Mesendoderm (in vitro differentiated cells): ENCODE results near the gene SLC29A2.

Experiments used
- DNase-seq: peaks from one replicate; pipeline ENCODE4 v3.0.0; 2013
- H2AK5ac ChIP-seq: 2 replicates; pipeline ENCODE4 v1.6.1; 2013; ENCODE audit warnings: low read length, inconsistent platforms
- H2BK120ac ChIP-seq: 2 replicates; pipeline ENCODE4 v1.6.1; 2013; ENCODE audit warnings: low read depth, mild to moderate bottlenecking, low read length, moderate library complexity, mixed read lengths
- H2BK15ac ChIP-seq: replicated peaks from 2 replicates; pipeline ENCODE4 v1.6.1; 2013; ENCODE audit warnings: low read depth, mild to moderate bottlenecking, moderate library complexity
- H2BK5ac ChIP-seq: 2 replicates; pipeline ENCODE4 v1.6.1; 2013; ENCODE audit warnings: low read length, inconsistent platforms
- H3K18ac ChIP-seq: 2 replicates; pipeline ENCODE4 v1.6.1; 2013; ENCODE audit warnings: mild to moderate bottlenecking, low read length, mixed read lengths
- H3K23ac ChIP-seq: one replicate; pipeline ENCODE4 v1.6.1; 2013; ENCODE audit warnings: low read length
- H3K27ac ChIP-seq: 2 replicates; pipeline ENCODE4 v1.5.1; 2013; ENCODE audit warnings: low read depth, mild to moderate bottlenecking, inconsistent platforms, low read length, moderate library complexity
- H3K27me3 ChIP-seq: 2 replicates; pipeline ENCODE4 v1.6.1; 2013; ENCODE audit warnings: low read length, control low read depth, mild to moderate bottlenecking, inconsistent platforms; ENCODE audit not compliant: insufficient read depth, poor library complexity
- H3K36me3 ChIP-seq: 2 replicates; pipeline ENCODE4 v1.6.1; 2013; ENCODE audit warnings: low read length, inconsistent platforms; ENCODE audit not compliant: control insufficient read depth, insufficient read depth
- H3K4ac ChIP-seq: one replicate; pipeline ENCODE4 v1.6.1; 2013; ENCODE audit warnings: low read depth, mild to moderate bottlenecking, low read length, moderate library complexity
- H3K4me1 ChIP-seq: 2 replicates; pipeline ENCODE4 v1.6.1; 2013; ENCODE audit warnings: low read depth, low read length, inconsistent platforms; ENCODE audit not compliant: control insufficient read depth
- H3K4me2 ChIP-seq: 2 replicates; pipeline ENCODE4 v1.6.1; 2013; ENCODE audit warnings: low read length
- H3K4me3 ChIP-seq: 2 replicates; pipeline ENCODE4 v1.5.1; 2013; ENCODE audit warnings: mild to moderate bottlenecking, low read length
- H3K56ac ChIP-seq: one replicate; pipeline ENCODE4 v1.6.1; 2013; ENCODE audit warnings: low read length
- H3K79me1 ChIP-seq: 2 replicates; pipeline ENCODE4 v1.6.1; 2013; ENCODE audit warnings: low read length, inconsistent platforms
- H3K79me2 ChIP-seq: 2 replicates; pipeline ENCODE4 v1.6.1; 2013; ENCODE audit warnings: mild to moderate bottlenecking, low read length; ENCODE audit not compliant: control insufficient read depth, insufficient read depth
- H3K9ac ChIP-seq: 2 replicates; pipeline ENCODE4 v1.6.1; 2013; ENCODE audit warnings: low read length, inconsistent platforms
- H4K5ac ChIP-seq: one replicate; pipeline ENCODE4 v1.6.1; 2013; ENCODE audit warnings: low read length
- H4K8ac ChIP-seq: one replicate; pipeline ENCODE4 v1.6.1; 2013; ENCODE audit warnings: low read depth, mild to moderate bottlenecking, control low read depth, low read length, moderate library complexity
- WGBS: extraction: QIAGEN DNeasy Blood & Tissue Kit; methylation state at CpG from one replicate; pipeline ENCODE4 v1.1.7; 2013; ENCODE audit warnings: low lambda C conversion rate, missing lambda C conversion rate; ENCODE audit not compliant: insufficient coverage; ENCODE audit errors: extremely low coverage; 5-methylcytosine and 5-hydroxymethylcytosine counted together

The SLC29A2 gene

DNA sequence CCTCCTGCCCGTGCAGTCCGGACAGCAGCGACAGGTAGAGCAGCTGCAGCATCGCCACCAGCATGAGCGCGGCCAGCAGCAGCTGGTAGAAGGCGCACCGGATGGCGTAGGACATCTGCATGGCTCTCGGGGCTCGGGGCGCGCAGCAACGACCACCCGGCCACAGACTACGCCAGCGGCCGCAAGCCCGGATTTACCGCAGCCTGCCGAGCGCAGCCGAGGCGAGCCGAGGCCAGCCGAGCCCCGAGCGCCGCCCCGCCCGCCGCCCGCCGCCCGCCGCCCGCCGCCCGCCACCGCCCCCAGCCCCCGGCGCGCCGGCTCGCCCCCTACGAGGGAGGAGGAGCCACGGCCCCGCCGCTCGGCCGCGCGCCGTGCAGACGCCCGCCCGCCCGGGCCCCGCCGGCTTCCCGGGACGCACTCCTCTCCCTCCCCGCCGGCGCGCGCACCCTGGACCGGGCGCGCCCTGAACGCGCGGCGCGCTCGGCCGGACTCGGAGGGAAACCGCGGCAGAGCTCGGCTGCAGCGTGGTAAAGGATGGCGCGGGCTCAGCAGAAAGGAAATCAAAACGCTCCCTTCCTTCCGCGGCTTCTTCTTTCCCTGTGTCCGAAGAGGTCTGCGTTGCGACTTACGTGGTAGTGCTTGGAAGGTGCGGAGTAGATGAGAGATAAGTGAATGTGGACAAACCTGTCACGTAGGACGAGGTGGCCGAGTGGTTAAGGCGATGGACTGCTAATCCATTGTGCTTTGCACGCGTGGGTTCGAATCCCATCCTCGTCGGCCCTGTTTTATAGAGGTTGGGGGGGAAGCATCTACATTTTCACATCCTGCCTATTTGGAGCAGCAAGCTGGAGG lies 23.9 kb downstream of the SLC29A2 start, which contains the start of gene B4GAT1:
B4GAT1 (minus strand) TSS at position 205 of the 852 bp plus-strand sequence; CDS start at position 121, 84 bp downstream.
- Histone ChIP-seq H4K5ac (peak within 1 kb of the TSS; percentile 81), H3K27ac (peak within 1 kb of the TSS; percentile 70), H3K36me3 (no peaks in the 10 kb centered on the region), H2BK5ac (peak within 1 kb of the TSS; percentile 59), H3K56ac (peak within 1 kb of the TSS; percentile 100), H3K79me2 (peaks cover 14% of the 10 kb centered on the region), H3K4me2 (peak within 1 kb of the TSS; percentile 87), H3K27me3 (no peaks in the 10 kb centered on the region), H3K23ac (peak within 1 kb of the TSS; percentile 97), H3K18ac (peak within 1 kb of the TSS; percentile 33), H3K79me1 (peaks cover 18% of the 10 kb centered on the region), H2AK5ac (no peak within 1 kb of the TSS), H2BK120ac (no peak within 1 kb of the TSS), H4K8ac (no peak within 1 kb of the TSS), H3K4me1 (no peaks in the 10 kb centered on the region), H3K4me3 (peak within 1 kb of the TSS; percentile 89), H3K9ac (peak within 1 kb of the TSS; percentile 98), H2BK15ac (no peak within 1 kb of the TSS), H3K4ac (no peak within 1 kb of the TSS)
- peak; percentile 93 for DNase-seq
- WGBS: no CpG with 5 or more reads among the region's 101 CpGs

DNA sequence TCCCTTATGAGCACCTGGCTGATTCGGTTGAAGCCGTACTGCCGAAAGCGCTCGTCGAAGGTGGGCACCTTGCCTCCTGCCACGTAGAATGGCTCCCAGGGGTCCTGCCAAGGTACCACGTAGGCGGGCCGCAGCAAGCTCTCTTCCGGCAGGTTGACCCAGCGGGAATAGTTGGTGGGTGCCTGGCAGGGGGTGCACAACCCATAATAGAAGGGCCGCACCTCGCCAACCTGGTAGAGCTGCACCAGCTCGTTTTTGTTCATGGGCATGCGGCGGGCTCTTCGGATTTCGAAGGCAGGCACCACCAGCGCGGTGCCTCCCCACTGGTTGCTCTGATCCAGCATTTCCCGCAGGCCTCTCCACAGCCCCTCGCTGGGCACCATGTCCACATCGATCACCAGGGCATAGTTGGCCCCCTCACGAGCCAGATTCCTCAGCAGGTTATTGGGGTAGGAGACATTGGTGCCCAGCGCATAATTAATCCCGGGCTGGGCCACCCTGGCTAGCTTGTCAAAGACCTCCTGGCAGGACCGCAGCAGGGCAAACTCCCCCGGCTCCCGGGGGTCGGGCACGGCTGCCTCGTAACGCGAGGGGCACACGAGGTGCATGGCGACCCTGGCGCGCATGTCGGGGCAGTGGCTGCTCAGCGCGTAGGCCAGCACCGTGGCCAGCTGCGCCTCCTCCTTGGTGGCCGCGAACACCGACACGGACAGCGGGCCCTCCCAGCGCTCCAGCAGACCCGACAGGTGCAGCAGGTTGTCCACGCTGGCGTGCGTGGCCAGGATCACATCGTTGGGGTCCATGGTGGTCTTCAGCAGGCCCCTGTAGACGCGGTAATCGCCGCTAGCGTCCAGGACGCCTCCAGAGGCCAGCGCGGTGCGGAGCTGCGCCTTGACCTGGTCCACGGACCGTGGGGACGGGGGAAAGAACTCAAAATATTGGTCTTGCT lies 24.8 kb downstream of the SLC29A2 start:
- Histone ChIP-seq H3K27ac (peak overlapping the region; percentile 8), H3K27me3 (no peaks in the 10 kb centered on the region), H3K36me3 (peaks cover 2% of the 10 kb centered on the region), H4K8ac (no peak overlapping the region), H3K79me1 (peaks cover 18% of the 10 kb centered on the region), H3K4me1 (no peaks in the 10 kb centered on the region), H3K4me3 (peak overlapping the region; percentile 89), H3K18ac (no peak overlapping the region), H3K9ac (peak overlapping the region; percentile 98), H2BK120ac (no peak overlapping the region), H3K56ac (peak overlapping the region; percentile 100), H3K4ac (no peak overlapping the region), H4K5ac (peak overlapping the region; percentile 81), H3K23ac (peak overlapping the region; percentile 97), H2BK5ac (no peak overlapping the region), H3K79me2 (peaks cover 14% of the 10 kb centered on the region), H2BK15ac (no peak overlapping the region), H2AK5ac (no peak overlapping the region), H3K4me2 (peak overlapping the region; percentile 87)
- WGBS: no CpG with 5 or more reads among the region's 68 CpGs
- DNase-seq: no peak

DNA sequence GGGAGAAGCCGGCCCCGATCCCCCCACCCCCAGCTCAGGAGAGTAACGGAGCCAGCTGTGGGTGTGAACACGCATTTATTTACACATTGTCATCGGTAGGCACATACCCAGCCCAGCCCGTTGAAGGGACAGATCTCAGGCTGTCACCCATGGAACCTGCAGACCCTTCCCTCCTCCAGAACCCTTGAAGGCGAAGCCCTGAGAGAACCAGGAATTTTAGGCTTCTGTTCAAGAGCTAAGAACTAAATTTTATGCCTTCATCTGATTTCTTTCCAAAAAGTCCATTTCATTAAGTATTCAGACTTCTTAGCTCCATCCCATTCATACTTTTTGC lies 26.3 kb downstream of the SLC29A2 start:
- no CpG with 5 or more reads among the region's 7 CpGs for WGBS

DNA sequence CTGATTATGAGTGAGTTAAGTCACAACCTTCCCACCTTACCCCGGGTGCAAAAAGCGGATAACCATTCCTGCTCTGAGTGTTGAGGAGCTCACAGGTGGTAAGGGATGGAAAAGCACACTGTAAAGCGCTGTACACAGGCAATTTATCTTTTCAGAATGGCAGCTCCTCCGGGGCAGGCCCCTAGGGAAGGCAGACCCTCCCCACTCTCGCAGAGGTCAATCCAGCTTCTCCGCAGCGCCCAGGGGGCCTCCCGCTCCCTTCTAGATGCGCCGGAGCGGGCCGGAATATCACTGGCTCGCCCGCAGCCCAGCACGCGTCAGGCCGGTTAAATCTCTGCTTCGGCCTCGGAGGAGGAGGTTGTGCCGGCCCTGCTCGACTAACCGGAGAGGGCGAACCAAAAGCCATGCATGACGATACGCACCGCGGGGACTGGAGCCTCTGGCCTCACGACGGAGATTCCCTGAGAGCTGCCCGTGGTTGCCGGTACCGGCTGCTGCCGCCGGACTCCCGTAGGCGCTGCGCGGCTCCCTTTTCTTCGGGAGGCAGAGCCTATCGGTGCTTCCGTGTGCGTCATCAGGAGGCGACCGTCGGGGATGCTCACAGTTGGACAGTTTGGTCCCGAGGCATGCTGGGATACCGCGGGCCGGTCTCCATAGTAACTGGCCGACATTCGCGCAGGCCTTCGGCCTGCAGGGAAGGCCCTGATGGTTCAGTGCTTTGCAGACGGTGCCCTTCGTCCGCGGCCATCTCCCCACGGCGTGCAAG lies 26.8 kb downstream of the SLC29A2 start, which contains the start of gene BRMS1:
BRMS1 (minus strand) TSS at position 555 of the 766 bp plus-strand sequence. CDS start 2,870 bp downstream, outside the sequence.
- H3K9ac ChIP-seq: peak within 1 kb of the TSS; percentile 99
- peak within 1 kb of the TSS; percentile 3 for H4K8ac ChIP-seq
- H4K5ac ChIP-seq: no peak within 1 kb of the TSS
- H2BK15ac ChIP-seq: no peak within 1 kb of the TSS
- H2BK5ac ChIP-seq: no peak within 1 kb of the TSS
- H3K27me3 ChIP-seq: no peaks in the 10 kb centered on the region
- no peaks in the 10 kb centered on the region for H3K4me1 ChIP-seq
- no CpG with 5 or more reads among the region's 59 CpGs for WGBS
- peak within 1 kb of the TSS; percentile 29 for H3K27ac ChIP-seq
- H2BK120ac ChIP-seq: no peak within 1 kb of the TSS
- peaks cover 9% of the 10 kb centered on the region for H3K36me3 ChIP-seq
- H2AK5ac ChIP-seq: no peak within 1 kb of the TSS
- peaks cover 18% of the 10 kb centered on the region for H3K79me1 ChIP-seq
- no peak within 1 kb of the TSS for H3K18ac ChIP-seq
- no peak within 1 kb of the TSS for H3K23ac ChIP-seq
- peaks cover 14% of the 10 kb centered on the region for H3K79me2 ChIP-seq
- H3K4ac ChIP-seq: no peak within 1 kb of the TSS
- H3K4me3 ChIP-seq: peak within 1 kb of the TSS; percentile 99
- peak within 1 kb of the TSS; percentile 98 for H3K56ac ChIP-seq
- H3K4me2 ChIP-seq: peak within 1 kb of the TSS; percentile 76
- peak; percentile 99 for DNase-seq

More for the DNA sequence above, 26.3 kb downstream of the SLC29A2 start:
- Histone ChIP-seq H3K79me1 (peaks cover 18% of the 10 kb centered on the region), H4K5ac (no peak overlapping the region), H2AK5ac (no peak overlapping the region), H3K4me1 (no peaks in the 10 kb centered on the region), H3K4me2 (peak overlapping the region; percentile 64), H2BK120ac (no peak overlapping the region), H3K4me3 (no peak overlapping the region), H3K27me3 (no peaks in the 10 kb centered on the region), H2BK5ac (no peak overlapping the region), H3K18ac (no peak overlapping the region), H3K23ac (no peak overlapping the region), H3K4ac (no peak overlapping the region), H3K79me2 (peaks cover 14% of the 10 kb centered on the region), H3K27ac (peak overlapping the region; percentile 29), H3K9ac (peak overlapping the region; percentile 73), H3K56ac (peak overlapping the region; percentile 91), H3K36me3 (peaks cover 7% of the 10 kb centered on the region), H2BK15ac (no peak overlapping the region), H4K8ac (peak overlapping the region; percentile 3)
- DNase-seq: no peak

DNA sequence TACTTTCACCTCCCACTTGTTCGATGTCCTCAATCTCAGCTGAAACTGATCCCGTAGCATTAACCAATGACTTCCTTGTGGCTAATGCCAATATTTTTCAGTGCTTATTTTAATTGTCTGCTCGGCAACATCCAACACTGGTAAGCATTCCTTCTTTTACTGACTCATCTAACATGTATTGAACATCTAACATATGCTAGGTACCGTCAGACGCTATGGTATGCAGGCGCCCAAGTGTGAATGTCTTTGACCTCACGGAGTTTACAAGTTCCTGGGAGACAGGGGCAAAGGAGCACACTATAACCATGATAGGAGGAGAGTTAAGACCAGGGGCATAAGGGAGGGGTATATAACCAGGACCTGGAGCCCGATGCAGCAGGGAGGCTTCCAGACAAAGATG lies 28.4 kb downstream of the SLC29A2 start:
- Histone ChIP-seq H3K79me2 (peaks cover 14% of the 10 kb centered on the region), H4K8ac (no peak overlapping the region), H3K79me1 (peaks cover 18% of the 10 kb centered on the region), H3K4ac (no peak overlapping the region), H3K27me3 (no peaks in the 10 kb centered on the region), H2BK15ac (no peak overlapping the region), H3K27ac (no peak overlapping the region), H3K18ac (no peak overlapping the region), H3K23ac (no peak overlapping the region), H3K4me3 (no peak overlapping the region), H3K36me3 (peaks cover 9% of the 10 kb centered on the region), H2AK5ac (no peak overlapping the region), H2BK5ac (no peak overlapping the region), H3K4me1 (no peaks in the 10 kb centered on the region), H2BK120ac (no peak overlapping the region), H4K5ac (no peak overlapping the region), H3K4me2 (no peak overlapping the region), H3K9ac (no peak overlapping the region), H3K56ac (no peak overlapping the region)
- WGBS: no CpG with 5 or more reads among the region's 8 CpGs
- DNase-seq: no peak
